A673 (cell line): ENCODE measurements around the gene MRPL20.

Source experiments
- CTCF ChIP-seq: fragments of 300-800, 200-600 bp; sonication (generic); conservative IDR thresholded peaks from 2 replicates; pipeline ENCODE4 v1.5.1; 2017; ENCODE audit warnings: low read depth, mild to moderate bottlenecking, antibody characterized with exemption, low read length, moderate library complexity, mixed read lengths
- EZH2 ChIP-seq: fragments of 200-600 bp; sonication (generic); IDR thresholded peaks from 2 replicates; pipeline ENCODE4 v1.6.1; 2017; ENCODE audit warnings: borderline replicate concordance, low read depth, mild to moderate bottlenecking, mixed read lengths, antibody characterized with exemption, low read length; ENCODE audit not compliant: poor library complexity, severe bottlenecking

- TF ChIP-seq EZH2 (no peak), CTCF (no peak)
Observed at GRCh38 chr1:1360506-1361169, 46.5 kb downstream of the MRPL20 start.
